A549 (cell line): ENCODE data around the gene C4orf17.

Experiments used
- CTCF ChIP-seq: fragments of >200 bp; sonication (Bioruptor Twin); formaldehyde crosslinking; IDR thresholded peaks from 3 replicates; pipeline ENCODE4 v1.5.1; 2016
- KDM5A ChIP-seq: fragments of 200-600 bp; sonication (generic); IDR thresholded peaks from 2 replicates; pipeline ENCODE4 v1.6.1; 2016; ENCODE audit warnings: antibody characterized with exemption, mild to moderate bottlenecking

GRCh38 chr4:99463566-99463965, 47.3 kb upstream of the C4orf17 start:
- no peak for TF ChIP-seq CTCF
- TF ChIP-seq KDM5A: no peak
